Trophoblast cell (in vitro differentiated cells and primary cell): ENCODE results near the gene MYLK.

Experiments used
- DNase-seq, 2 donors: peaks; one replicate each; pipeline ENCODE4 v3.0.0-alpha.2; 2016
- H2AFZ ChIP-seq: 2 replicates; pipeline ENCODE4 v1.6.1; 2013; ENCODE audit warnings: low read length, moderate library complexity, mild to moderate bottlenecking; ENCODE audit not compliant: insufficient read depth, poor library complexity
- H2AK5ac ChIP-seq: 2 replicates; pipeline ENCODE4 v1.6.1; 2013; ENCODE audit warnings: mild to moderate bottlenecking, low read length
- H2BK120ac ChIP-seq: 2 replicates; pipeline ENCODE4 v1.6.1; 2013; ENCODE audit warnings: low read length, mild to moderate bottlenecking, moderate library complexity; ENCODE audit not compliant: insufficient read depth, poor library complexity
- H2BK12ac ChIP-seq: 2 replicates; pipeline ENCODE4 v1.6.1; 2013; ENCODE audit warnings: mild to moderate bottlenecking, low read length, moderate library complexity
- H2BK5ac ChIP-seq: 2 replicates; pipeline ENCODE4 v1.6.1; 2013; ENCODE audit warnings: low read length, low read depth, moderate library complexity, mild to moderate bottlenecking; ENCODE audit not compliant: poor library complexity
- H3K14ac ChIP-seq: 2 replicates; pipeline ENCODE4 v1.6.1; 2013; ENCODE audit warnings: mild to moderate bottlenecking, low read length
- H3K18ac ChIP-seq: 2 replicates; pipeline ENCODE4 v1.6.1; 2013; ENCODE audit warnings: mild to moderate bottlenecking, low read length
- H3K23ac ChIP-seq: 2 replicates; pipeline ENCODE4 v1.6.1; 2013; ENCODE audit warnings: low read length
- H3K27ac ChIP-seq: 2 replicates; pipeline ENCODE4 v1.5.1; 2013; ENCODE audit warnings: low read depth, mild to moderate bottlenecking, inconsistent platforms, low read length, moderate library complexity
- H3K27me3 ChIP-seq: 2 replicates; pipeline ENCODE4 v1.6.1; 2013; ENCODE audit warnings: inconsistent platforms, mild to moderate bottlenecking, low read length, moderate library complexity; ENCODE audit not compliant: insufficient read depth
- H3K36me3 ChIP-seq, 2 experiments: 1 replicate in 1 of 2; 2 replicates in 1 of 2; pipeline ENCODE4 v1.6.1; 2013; ENCODE audit warnings: low read length in 2 of 2, mild to moderate bottlenecking in 2 of 2, moderate library complexity in 1 of 2; ENCODE audit not compliant: insufficient read depth in 2 of 2, control insufficient read depth in 1 of 2
- H3K4ac ChIP-seq: 2 replicates; pipeline ENCODE4 v1.6.1; 2013; ENCODE audit warnings: low read depth, mild to moderate bottlenecking, low read length, moderate library complexity
- H3K4me1 ChIP-seq, 2 experiments: 1 replicate in 1 of 2; 2 replicates in 1 of 2; pipeline ENCODE4 v1.6.1; 2013; ENCODE audit warnings: low read length in 2 of 2, mild to moderate bottlenecking in 2 of 2, moderate library complexity in 1 of 2; ENCODE audit not compliant: insufficient read depth in 2 of 2, control insufficient read depth in 1 of 2
- H3K4me2 ChIP-seq: 2 replicates; pipeline ENCODE4 v1.6.1; 2013; ENCODE audit warnings: inconsistent platforms, mild to moderate bottlenecking, low read length, moderate library complexity
- H3K4me3 ChIP-seq: 2 replicates; pipeline ENCODE4 v1.5.1; 2013; ENCODE audit warnings: mild to moderate bottlenecking, low read depth, low read length, inconsistent platforms
- H3K79me1 ChIP-seq: one replicate; pipeline ENCODE4 v1.6.1; 2013; ENCODE audit warnings: low read length
- H3K79me2 ChIP-seq: 2 replicates; pipeline ENCODE4 v1.6.1; 2013; ENCODE audit warnings: low read length, mild to moderate bottlenecking; ENCODE audit not compliant: control insufficient read depth, insufficient read depth, poor library complexity
- H3K9ac ChIP-seq: 2 replicates; pipeline ENCODE4 v1.6.1; 2013; ENCODE audit warnings: mild to moderate bottlenecking, low read length
- H3K9me3 ChIP-seq: 2 replicates; pipeline ENCODE4 v1.6.1; 2013; ENCODE audit warnings: low read depth, mild to moderate bottlenecking, control low read depth, inconsistent platforms, low read length; ENCODE audit not compliant: insufficient read depth
- H4K12ac ChIP-seq: 2 replicates; pipeline ENCODE4 v1.6.1; 2013; ENCODE audit warnings: low read depth, mild to moderate bottlenecking, low read length, moderate library complexity
- H4K8ac ChIP-seq: 2 replicates; pipeline ENCODE4 v1.6.1; 2013; ENCODE audit warnings: low read depth, mild to moderate bottlenecking, low read length, moderate library complexity
- H4K91ac ChIP-seq: one replicate; pipeline ENCODE4 v1.6.1; 2013; ENCODE audit warnings: low read depth, mild to moderate bottlenecking, low read length, moderate library complexity
- WGBS: extraction: QIAGEN DNeasy Blood & Tissue Kit; methylation state at CpG from one replicate; pipeline ENCODE4 v1.1.7; 2013; ENCODE audit warnings: missing lambda C conversion rate; ENCODE audit not compliant: insufficient read length, insufficient coverage; ENCODE audit errors: extremely low coverage; 5-methylcytosine and 5-hydroxymethylcytosine counted together

Gene MYLK

GRCh38 chr3:123642957-123643330 lies 241.2 kb downstream of the MYLK start:
- Histone ChIP-seq H3K27ac (no peak overlapping the region), H3K36me3 (peaks cover 25 to 31% of the 10 kb centered on the region in 2 experiments), H3K4me3 (no peak overlapping the region), H4K8ac (no peak overlapping the region), H4K91ac (no peak overlapping the region), H4K12ac (no peak overlapping the region), H3K18ac (no peak overlapping the region), H3K23ac (no peak overlapping the region), H2BK120ac (no peak overlapping the region), H3K79me2 (no peaks in the 10 kb centered on the region), H2BK12ac (no peak overlapping the region), H2AK5ac (no peak overlapping the region), H3K27me3 (no peaks in the 10 kb centered on the region), H3K79me1 (peaks cover 4% of the 10 kb centered on the region), H3K4ac (no peak overlapping the region), H3K4me1 (peaks cover 10 to 24% of the 10 kb centered on the region in 2 experiments), H2BK5ac (no peak overlapping the region), H3K9me3 (peaks cover 2% of the 10 kb centered on the region), H2AFZ (no peak overlapping the region), H3K14ac (no peak overlapping the region), H3K9ac (no peak overlapping the region), H3K4me2 (no peak overlapping the region)
- DNase-seq, result no peak
- no CpG with 5 or more reads among the region's 4 CpGs for WGBS

GRCh38 chr3:123642182-123642956 lies 241.8 kb downstream of the MYLK start:
- no peak overlapping the region for H3K4ac ChIP-seq
- H3K9ac ChIP-seq, result no peak overlapping the region
- H4K8ac ChIP-seq, result no peak overlapping the region
- H4K91ac ChIP-seq, result no peak overlapping the region
- H3K23ac ChIP-seq, result no peak overlapping the region
- H3K9me3 ChIP-seq, result peaks cover 2% of the 10 kb centered on the region
- no CpG with 5 or more reads among the region's 3 CpGs for WGBS
- peaks cover 15 to 29% of the 10 kb centered on the region in 2 experiments for H3K4me1 ChIP-seq
- H2BK12ac ChIP-seq, result no peak overlapping the region
- no peaks in the 10 kb centered on the region for H3K27me3 ChIP-seq
- no peak overlapping the region for H2BK120ac ChIP-seq
- no peak overlapping the region for H2AFZ ChIP-seq
- no peak overlapping the region for H3K14ac ChIP-seq
- peak; percentile 73 to 79 for DNase-seq
- H3K79me1 ChIP-seq, result peaks cover 8% of the 10 kb centered on the region
- H4K12ac ChIP-seq, result no peak overlapping the region
- no peak overlapping the region for H2BK5ac ChIP-seq
- H3K27ac ChIP-seq, result no peak overlapping the region
- H3K18ac ChIP-seq, result no peak overlapping the region
- H3K79me2 ChIP-seq, result no peaks in the 10 kb centered on the region
- H3K4me2 ChIP-seq, result no peak overlapping the region
- H3K4me3 ChIP-seq, result no peak overlapping the region
- H2AK5ac ChIP-seq, result no peak overlapping the region
- H3K36me3 ChIP-seq, result peaks cover 21 to 32% of the 10 kb centered on the region in 2 experiments

- 90% methylated on average over 2 of the region's 4 CpGs for WGBS
- no peak overlapping the region for H2BK120ac ChIP-seq
- H3K23ac ChIP-seq, result no peak overlapping the region
Measured at GRCh38 chr3:123641505-123641904, 242.6 kb downstream of the MYLK start.

GRCh38 chr3:123640740-123641462 lies 243.2 kb downstream of the MYLK start:
- H3K79me2 ChIP-seq, result no peaks in the 10 kb centered on the region
- no CpG with 5 or more reads among the region's 4 CpGs for WGBS
- H3K4me2 ChIP-seq, result no peak overlapping the region
- H3K4ac ChIP-seq, result no peak overlapping the region
- H3K36me3 ChIP-seq, result peaks cover 14 to 23% of the 10 kb centered on the region in 2 experiments
- no peak overlapping the region for H4K91ac ChIP-seq
- no peak overlapping the region for H3K14ac ChIP-seq
- no peak overlapping the region for H4K8ac ChIP-seq
- H3K23ac ChIP-seq, result no peak overlapping the region
- H2BK120ac ChIP-seq, result no peak overlapping the region
- no peak for DNase-seq
- H3K9ac ChIP-seq, result no peak overlapping the region
- peaks cover 12% of the 10 kb centered on the region for H3K79me1 ChIP-seq
- no peak overlapping the region for H2BK12ac ChIP-seq
- peaks cover 25 to 42% of the 10 kb centered on the region in 2 experiments for H3K4me1 ChIP-seq
- no peak overlapping the region for H2AFZ ChIP-seq
- no peaks in the 10 kb centered on the region for H3K27me3 ChIP-seq
- H3K18ac ChIP-seq, result no peak overlapping the region
- no peak overlapping the region for H2BK5ac ChIP-seq
- H4K12ac ChIP-seq, result no peak overlapping the region
- peaks cover 2% of the 10 kb centered on the region for H3K9me3 ChIP-seq
- no peak overlapping the region for H3K4me3 ChIP-seq
- H3K27ac ChIP-seq, result peak overlapping the region; percentile 16
- no peak overlapping the region for H2AK5ac ChIP-seq

More at GRCh38 chr3:123641505-123641904, 242.6 kb downstream of the MYLK start:
- Histone ChIP-seq H4K12ac (no peak overlapping the region), H3K36me3 (peaks cover 16 to 26% of the 10 kb centered on the region in 2 experiments), H3K79me2 (no peaks in the 10 kb centered on the region), H3K9me3 (peaks cover 2% of the 10 kb centered on the region), H4K91ac (peak overlapping the region; percentile 37), H3K9ac (no peak overlapping the region), H2AK5ac (no peak overlapping the region), H3K4me1 (peaks cover 19 to 36% of the 10 kb centered on the region in 2 experiments), H3K4me3 (no peak overlapping the region), H4K8ac (no peak overlapping the region), H2BK12ac (no peak overlapping the region), H3K14ac (no peak overlapping the region), H3K27ac (peak overlapping the region; percentile 16), H3K79me1 (peaks cover 8% of the 10 kb centered on the region), H3K27me3 (no peaks in the 10 kb centered on the region), H3K4me2 (no peak overlapping the region), H2AFZ (no peak overlapping the region), H2BK5ac (no peak overlapping the region), H3K4ac (no peak overlapping the region), H3K18ac (no peak overlapping the region)
- DNase-seq, result no peak
